Fibroblast of pulmonary artery (primary cell): ENCODE measurements around the gene ACSBG1.
"Not testable (repeated sequence)": the region's sequence is repeated elsewhere in the genome, so short reads cannot be mapped to it uniquely, and the experiment has no call there.

Experiments used
- DNase-seq: peaks from one replicate; pipeline ENCODE4 v3.0.0-alpha.2; 2010; ENCODE audit warnings: low read depth
- H3K4me3 ChIP-seq: replicated peaks from 2 replicates; pipeline ENCODE4 v1.5.1; 2011; ENCODE audit warnings: low read depth, mild to moderate bottlenecking, control low read depth, low read length, moderate library complexity
- CTCF ChIP-seq: IDR thresholded peaks from 2 replicates; pipeline ENCODE4 v1.5.1; 2011; ENCODE audit warnings: mild to moderate bottlenecking, control low read depth, low read length, inconsistent platforms; ENCODE audit errors: missing control alignments

Gene ACSBG1

GRCh38 chr15:78155355-78155939 is 78.9 kb downstream of the ACSBG1 start:
- no peak for DNase-seq
- no peak overlapping the region for H3K4me3 ChIP-seq
- TF ChIP-seq CTCF, result no peak

DNA sequence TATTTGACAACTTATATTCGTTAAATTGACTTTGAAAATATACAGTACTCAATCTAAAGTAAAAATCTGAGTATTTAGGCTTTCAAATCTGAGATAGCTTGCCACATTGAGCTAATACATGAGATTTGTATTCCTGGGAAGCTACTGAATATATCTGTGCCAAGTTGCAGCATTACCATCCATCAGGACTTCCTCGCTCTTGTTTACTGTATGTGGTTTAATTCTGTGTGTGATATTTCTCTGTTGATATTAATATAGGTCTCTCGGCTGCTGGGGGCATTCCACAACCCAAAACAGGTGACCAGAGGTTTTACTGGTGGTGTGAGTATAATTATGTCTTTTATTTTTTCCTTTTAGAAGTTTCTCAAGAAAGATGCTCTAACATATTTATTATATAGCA is 79.4 kb downstream of the ACSBG1 start:
- no peak for TF ChIP-seq CTCF
- H3K4me3 ChIP-seq, result no peak overlapping the region
- no peak for DNase-seq

DNA sequence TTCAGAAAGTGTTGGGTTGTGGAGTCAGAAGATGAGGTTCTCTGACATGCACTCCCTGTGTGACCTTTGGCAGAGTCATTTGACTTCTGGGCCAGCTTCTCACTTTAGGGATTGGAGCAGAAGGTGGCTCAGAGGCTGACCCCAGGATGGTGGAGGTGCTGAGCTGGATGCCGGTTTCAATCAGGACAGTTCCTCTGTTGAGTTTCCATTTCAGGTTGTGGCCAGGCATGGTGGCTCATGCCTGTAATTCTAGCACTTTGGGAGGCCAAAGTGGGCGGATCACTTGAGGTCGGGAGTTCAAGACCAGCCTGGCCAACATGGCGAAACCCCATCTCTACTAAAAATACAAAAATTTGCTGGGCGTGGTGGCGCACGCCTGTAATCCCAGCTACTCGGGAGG is 83.3 kb downstream of the ACSBG1 start:
- H3K4me3 ChIP-seq, DNase-seq: not testable (repeated sequence)

- TF ChIP-seq CTCF, result no peak
- peak; percentile 13 for DNase-seq
- peak overlapping the region; percentile 77 for H3K4me3 ChIP-seq
Observed at GRCh38 chr15:78149805-78150751, 84.3 kb downstream of the ACSBG1 start.

GRCh38 chr15:78149068-78149804 is 85.1 kb downstream of the ACSBG1 start, which contains the start of gene IDH3A:
IDH3A (plus strand) TSS chr15:78149362; CDS start chr15:78149404, 42 bp downstream.
- no peak for TF ChIP-seq CTCF
- peak; percentile 96 for DNase-seq
- peak within 1 kb of the TSS; percentile 77 for H3K4me3 ChIP-seq

DNA sequence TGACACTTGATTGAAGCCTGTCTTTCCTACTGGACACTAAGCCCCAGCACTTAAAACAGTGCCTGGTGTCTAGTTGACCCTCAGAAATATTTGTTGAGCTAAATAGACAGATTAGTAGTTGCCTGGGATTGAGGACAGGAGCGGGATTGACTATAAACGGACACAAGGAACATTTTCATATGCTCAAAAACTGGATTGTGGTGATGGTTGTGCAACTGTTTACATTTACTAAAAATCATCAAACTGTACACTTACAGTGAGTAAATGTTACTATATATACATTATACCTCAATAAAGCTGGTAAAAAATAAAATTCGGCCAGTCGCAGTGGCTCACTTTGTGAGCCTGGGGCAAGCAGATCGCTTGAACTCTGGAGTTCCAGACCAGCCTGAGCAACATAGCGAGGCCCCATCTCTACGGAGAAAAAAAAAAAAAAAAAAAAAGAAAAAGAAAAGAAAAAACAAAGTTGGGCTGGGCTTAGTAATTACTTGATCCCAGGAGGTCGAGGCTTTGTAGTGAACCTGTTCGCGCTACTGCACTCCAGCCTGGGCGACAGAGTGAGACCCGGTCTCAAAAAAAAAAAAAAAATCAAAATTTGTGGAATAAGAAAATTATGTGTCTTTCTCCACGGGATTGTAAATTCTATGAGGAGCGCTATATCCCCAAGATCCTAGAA is 85.8 kb downstream of the ACSBG1 start:
- H3K4me3 ChIP-seq, result peak overlapping the region; percentile 77
- no peak for TF ChIP-seq CTCF
- no peak for DNase-seq
